Transverse colon (tissue), 4 donors: ENCODE measurements around the gene ACER3. TPM values are rescaled to one million over a fixed set of nuclear protein-coding genes. Genes with fewer than 3 reads are reported as not detected.
A peak's percentile ranks its signal among the peaks of the same experiment; 100 is the strongest.

ENCODE experiments used
- DNase-seq: peaks from one replicate; pipeline ENCODE4 v3.0.0-alpha.2; 2019
- H3K27ac ChIP-seq, 4 donors: fragments of 200-600 bp; sonication (generic); 2 replicates each; pipeline ENCODE4 v1.5.1; 2016 to 2018; ENCODE audit warnings: inconsistent platforms in 4 of 4
- H3K27me3 ChIP-seq: fragments of 200-600 bp; sonication (generic); 2 replicates; pipeline ENCODE4 v1.5.1; 2017; ENCODE audit warnings: inconsistent platforms
- H3K36me3 ChIP-seq, 4 donors: fragments of 200-600 bp; sonication (generic); 2 replicates each; pipeline ENCODE4 v1.5.1; 2017 to 2019; ENCODE audit warnings: inconsistent platforms in 4 of 4
- H3K4me1 ChIP-seq, 4 donors: fragments of 200-600 bp; sonication (generic); 2 replicates each; pipeline ENCODE4 v1.5.1; 2017 to 2020; ENCODE audit warnings: inconsistent platforms in 4 of 4
- H3K4me3 ChIP-seq, 4 donors: fragments of 200-600 bp; sonication (generic); 1 replicate in 1 of 4; 2 replicates in 3 of 4; pipeline versions ENCODE4 v1.5.1 to v1.6.1; 2017 to 2019; ENCODE audit warnings: inconsistent platforms in 4 of 4
- H3K9me3 ChIP-seq, 2 donors: fragments of 200-600 bp; sonication (generic); 2 replicates each; pipeline ENCODE4 v1.5.1; 2017 to 2019; ENCODE audit warnings: inconsistent platforms in 2 of 2
- CTCF ChIP-seq, 5 experiments: fragments of 200-600 bp in 3 of 5; fragments of 450-650 bp in 2 of 5; sonication (generic) in 3 of 5; IDR thresholded peaks; 1 replicate in 2 of 5; 2 replicates in 3 of 5; pipeline ENCODE4 v1.5.1; 2016 to 2017; ENCODE audit warnings: antibody characterized with exemption in 5 of 5, inconsistent platforms in 3 of 5, mild to moderate bottlenecking in 2 of 5, moderate library complexity in 1 of 5
- EP300 ChIP-seq: sonication (generic); formaldehyde crosslinking; IDR thresholded peaks from one replicate; pipeline ENCODE4 v1.6.1; 2017; ENCODE audit warnings: antibody characterized with exemption, low read depth
- POLR2A ChIP-seq: fragments of 450-650 bp; IDR thresholded peaks from one replicate; pipeline ENCODE4 v1.6.1; 2016; ENCODE audit warnings: antibody characterized with exemption, mild to moderate bottlenecking, moderate library complexity
- POLR2AphosphoS5 ChIP-seq, 3 donors: sonication (generic); formaldehyde crosslinking; IDR thresholded peaks; one replicate each; pipeline ENCODE4 v1.6.1; 2016; ENCODE audit warnings: antibody characterized with exemption in 3 of 3
- WGBS, 2 donors: methylation state at CpG; one replicate each; pipeline ENCODE4 v1.1.5; 2018; ENCODE audit warnings: low coverage in 1 of 2; 5-methylcytosine and 5-hydroxymethylcytosine counted together
- in situ Hi-C, 4 donors: fragments of 200-750 bp; cut with MboI; loops; one replicate each; pipeline versions ENCODE4 v1.15.0 to v1.15.1; 2017; ENCODE audit warnings: low sequenced_read_pairs in 3 of 4, low pct_ligation_motif_present in 1 of 4, low pct_unique_long_range_greater_than_20kb in 1 of 4
- intact Hi-C: fragments of 100-400 bp; cut with DNase I; formaldehyde crosslinking; loops from one replicate; pipeline ENCODE4 v1.15.1; 2023; ENCODE audit warnings: low total_unique reads
- total RNA-seq, 4 donors: library from RNA; depleted of rRNA; stranded (reverse); fragments of >200 nt; gene quantifications; one replicate each; pipeline ENCODE4 v1.1.0, GENCODE V29; 2016

The ACER3 gene
- total RNA-seq, 4 donors from 2014 or later, result 8.8 to 72.2 (median 29.4) TPM

DNA sequence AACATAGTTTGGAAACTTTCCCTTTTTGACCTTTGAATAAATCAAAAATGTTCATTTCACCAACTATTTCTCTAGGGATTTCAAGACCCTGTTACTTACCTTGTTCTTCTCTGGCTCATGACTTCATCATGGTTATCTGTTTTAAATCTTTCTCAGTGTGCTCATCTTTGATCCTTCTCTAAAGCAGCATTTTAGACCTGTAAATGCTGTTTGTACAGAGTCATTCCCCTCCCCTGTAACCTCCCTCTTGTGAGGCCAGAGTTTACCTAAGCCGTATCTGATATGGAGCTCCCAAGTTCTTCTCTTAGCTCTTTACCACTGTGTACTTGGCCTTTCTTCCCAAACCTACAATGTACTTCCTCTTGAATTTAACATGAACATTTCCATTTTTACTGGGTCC is 56.0 kb downstream of the ACER3 start:
- in situ Hi-C loops (loop anchor here (5.0 to 25.0 kb wide), 4 partner anchors 102 to 204 kb away; no protein-coding TSS in a partner anchor), intact Hi-C loops (loop anchor here (5.0 to 10.0 kb wide), 2 partner anchors 109 to 182 kb away; no protein-coding TSS in a partner anchor)
- no peaks in the 10 kb centered on the region for H3K36me3 ChIP-seq
- WGBS, 2 donors, result 50 to 58% methylated on average over 1 of the region's 1 CpG
- TF ChIP-seq POLR2AphosphoS5 (IDR thresholded peaks at IDR 0.05) (no peak), POLR2A (no peak)
- H3K27ac ChIP-seq, result no peak overlapping the region
- no peaks in the 10 kb centered on the region for H3K9me3 ChIP-seq
- no peak overlapping the region for H3K4me3 ChIP-seq
- H3K4me1 ChIP-seq, result peaks cover 3 to 31% (median 15%) of the 10 kb centered on the region in 4 donors
- no peak for DNase-seq
- no peaks in the 10 kb centered on the region for H3K27me3 ChIP-seq

DNA sequence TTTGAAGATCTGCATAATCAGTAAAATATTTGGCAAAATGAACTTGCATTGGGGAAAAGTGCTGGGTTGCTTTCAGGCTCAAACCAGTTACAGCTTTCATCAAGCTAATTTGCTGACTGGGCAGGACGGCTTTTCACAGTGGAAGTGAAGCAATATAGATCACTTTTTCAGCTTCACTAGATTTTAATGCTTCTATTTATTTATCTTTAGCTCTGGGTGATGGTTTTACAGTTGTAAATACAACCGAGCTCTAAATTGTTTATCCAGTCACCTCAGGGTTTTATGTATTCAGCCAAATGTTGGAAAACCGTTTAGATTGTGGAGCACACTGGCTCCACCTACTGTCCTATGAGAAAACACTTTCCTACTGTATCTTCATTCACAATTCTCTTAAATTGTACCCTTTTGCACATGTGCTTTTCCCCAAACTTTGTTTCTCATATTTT is 58.2 kb downstream of the ACER3 start:
- Histone ChIP-seq H3K4me3 (no peak overlapping the region), H3K4me1 (peaks cover 3 to 32% (median 15%) of the 10 kb centered on the region in 4 donors), H3K27me3 (no peaks in the 10 kb centered on the region), H3K36me3 (no peaks in the 10 kb centered on the region), H3K27ac (no peak overlapping the region), H3K9me3 (no peaks in the 10 kb centered on the region)
- peak; percentile 15 for DNase-seq
- TF ChIP-seq POLR2AphosphoS5 (IDR thresholded peaks at IDR 0.05) (no peak), EP300 (no peak), POLR2A (no peak), CTCF (IDR thresholded peaks at IDR 0.05) (peak; percentile 70 to 78 (median 71))
- in situ Hi-C loops (loop anchor here (5.0 to 25.0 kb wide), 4 partner anchors 104 to 207 kb away; no protein-coding TSS in a partner anchor), intact Hi-C loops (loop anchor here (5.0 to 10.0 kb wide), 2 partner anchors 112 to 184 kb away; no protein-coding TSS in a partner anchor)
- WGBS, 2 donors, result 11 to 13% methylated on average over 2 to 3 of the region's 3 CpGs

DNA sequence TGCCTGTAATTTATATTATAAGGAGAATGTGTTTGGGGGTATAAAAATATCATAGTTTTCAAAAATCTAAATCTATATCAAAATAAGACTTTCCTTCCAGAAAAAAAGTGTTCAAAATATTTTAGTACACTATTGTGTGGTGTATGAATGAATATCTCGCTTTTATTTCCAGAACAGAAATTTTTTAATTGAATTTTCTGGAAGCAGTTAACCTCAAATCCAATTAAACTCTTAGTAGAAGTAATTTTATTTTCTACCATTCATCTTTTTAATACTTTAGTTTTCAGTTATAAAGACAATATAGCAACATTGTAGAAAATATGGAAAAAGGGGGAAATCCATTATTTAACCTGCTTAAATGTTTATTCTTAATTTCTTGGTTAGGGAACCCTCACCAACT is 58.7 kb downstream of the ACER3 start:
- WGBS, 2 donors, result 48 to 52% methylated on average over 1 of the region's 1 CpG
- Histone ChIP-seq H3K9me3 (no peaks in the 10 kb centered on the region), H3K27ac (no peak overlapping the region), H3K4me3 (no peak overlapping the region), H3K36me3 (no peaks in the 10 kb centered on the region), H3K4me1 (peaks cover 3 to 32% (median 15%) of the 10 kb centered on the region in 4 donors), H3K27me3 (no peaks in the 10 kb centered on the region)
- in situ Hi-C loops (loop anchor here (5.0 to 25.0 kb wide), 4 partner anchors 105 to 207 kb away; no protein-coding TSS in a partner anchor), intact Hi-C loops (loop anchor here (5.0 to 10.0 kb wide), 2 partner anchors 112 to 185 kb away; no protein-coding TSS in a partner anchor)
- TF ChIP-seq CTCF (IDR thresholded peaks at IDR 0.05) (no peak), POLR2AphosphoS5 (IDR thresholded peaks at IDR 0.05) (no peak), EP300 (no peak), POLR2A (no peak)
- DNase-seq, result no peak

- 17 to 36% methylated on average over 5 to 7 of the region's 7 CpGs for WGBS, 2 donors
- in situ Hi-C loops (loop anchor here (5.0 to 25.0 kb wide), 5 partner anchors 105 to 208 kb away; no protein-coding TSS in a partner anchor), intact Hi-C loops (loop anchor here (5.0 to 10.0 kb wide), 2 partner anchors 113 to 185 kb away; no protein-coding TSS in a partner anchor)
- peaks cover 3 to 32% (median 15%) of the 10 kb centered on the region in 4 donors for H3K4me1 ChIP-seq
- no peaks in the 10 kb centered on the region for H3K27me3 ChIP-seq
- DNase-seq, result peak; percentile 79
- H3K4me3 ChIP-seq, result peak overlapping the region in 1 of 4 donors; percentile 33
- H3K9me3 ChIP-seq, result no peaks in the 10 kb centered on the region
- H3K36me3 ChIP-seq, result no peaks in the 10 kb centered on the region
- peak overlapping the region; percentile 54 to 83 (median 70) for H3K27ac ChIP-seq
- peak; percentile 84 to 92 (median 89) for TF ChIP-seq CTCF (IDR thresholded peaks at IDR 0.05)
- TF ChIP-seq POLR2AphosphoS5 (IDR thresholded peaks at IDR 0.05), result no peak
Observed at GRCh38 chr11:76919887-76920746, 59.4 kb downstream of the ACER3 start.
